Stimulated activated CD4-positive, alpha-beta T cell treated with anti-CD3 and anti-CD28 coated beads, Interleukin-4, amount 100 ng/mL, for 48 hours (primary cell): ENCODE data around the gene SLC43A2.

Experiments used
- DNase-seq, 2 donors: peaks; one replicate each; pipeline ENCODE4 v3.0.0-alpha.2; 2020; ENCODE audit warnings: low read depth in 2 of 2

SLC43A2 gene

GRCh38 chr17:1562176-1562643, 66.4 kb downstream of the SLC43A2 start:
- peak in 1 of 2 donors; percentile 32 for DNase-seq

DNA sequence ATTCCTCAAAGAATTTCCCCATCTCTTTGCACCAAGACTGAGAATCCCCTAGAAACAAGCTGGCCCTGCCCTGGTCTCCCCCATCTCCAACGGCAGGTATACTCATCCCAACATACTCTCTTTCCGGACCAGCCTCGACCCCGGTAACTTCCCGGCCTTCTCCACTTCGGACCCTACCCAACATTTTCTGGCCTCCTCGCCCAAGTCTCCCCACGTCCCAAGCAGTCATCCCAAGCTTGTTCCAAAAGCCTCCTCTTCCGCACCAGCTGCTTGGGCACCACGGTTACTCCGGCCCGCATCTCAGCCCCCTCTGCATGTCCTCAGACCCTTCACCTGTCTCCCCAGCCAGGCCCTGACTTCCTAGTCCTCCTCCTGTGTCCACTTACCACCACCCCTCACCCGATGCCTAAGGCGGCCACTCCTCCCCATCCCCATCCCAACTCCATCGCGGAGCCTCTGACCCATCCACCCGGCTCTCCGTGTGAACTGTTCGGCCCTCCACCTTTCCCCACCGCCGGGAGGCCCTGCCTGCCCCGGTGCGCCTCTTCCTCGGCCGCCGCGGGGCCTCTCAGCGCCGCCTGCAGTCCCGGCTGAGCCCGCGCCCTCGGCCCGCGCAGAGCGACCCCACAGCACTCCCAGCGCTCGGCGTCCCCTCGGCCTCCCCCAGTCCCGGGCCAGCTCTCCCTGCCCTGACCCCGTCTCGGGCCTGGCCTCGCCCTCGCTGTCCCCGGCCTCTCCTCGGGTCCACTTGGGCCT, 67.0 kb downstream of the SLC43A2 start:
- peak in 1 of 2 donors; percentile 32 for DNase-seq

DNA sequence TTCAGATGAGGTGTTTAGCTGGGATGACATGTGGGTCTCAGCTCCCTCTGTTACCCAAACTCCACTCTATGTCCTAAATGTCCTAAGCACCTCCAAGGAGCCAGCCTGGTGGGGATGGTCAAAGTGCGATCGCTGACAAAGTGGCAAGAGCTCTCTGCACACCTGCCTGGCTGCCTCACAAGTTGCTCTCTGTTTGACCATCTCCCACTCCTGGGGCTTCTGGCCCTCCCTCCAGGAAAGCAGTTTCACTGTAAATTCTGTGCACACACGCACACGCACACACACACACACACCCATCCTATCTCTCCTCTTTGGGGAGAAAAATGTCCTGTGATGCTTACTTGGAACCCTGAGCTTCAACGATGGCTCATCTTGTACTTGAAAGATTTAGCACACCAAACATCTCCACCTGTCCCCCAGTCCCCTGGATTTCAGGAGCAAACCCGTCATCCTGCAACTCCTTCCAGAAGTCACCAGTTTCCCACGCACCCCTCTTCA, 67.7 kb downstream of the SLC43A2 start:
- DNase-seq, result no peak

- DNase-seq, result no peak
Observed at GRCh38 chr17:1560101-1560857, 68.4 kb downstream of the SLC43A2 start.

- DNase-seq, result no peak
Observed at GRCh38 chr17:1559047-1560043, 69.3 kb downstream of the SLC43A2 start.

DNA sequence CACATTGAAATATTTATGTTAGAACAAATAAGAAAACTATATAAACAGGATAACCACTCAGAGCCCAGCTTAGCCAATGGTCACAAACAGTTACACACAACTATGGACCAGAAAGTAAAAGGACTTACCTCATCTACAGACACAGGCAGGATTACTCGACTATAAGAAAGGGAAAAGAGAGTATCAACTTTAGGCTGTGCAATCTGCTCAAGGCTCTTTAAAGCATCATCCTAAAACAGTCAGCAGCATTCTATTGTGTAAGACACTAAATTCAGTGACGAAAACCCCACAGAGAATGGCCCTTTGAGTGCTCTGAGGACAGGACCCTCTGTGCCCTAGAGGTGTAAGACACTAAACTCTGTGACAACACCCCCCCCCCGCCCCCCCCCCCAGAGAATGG, 70.2 kb downstream of the SLC43A2 start:
- no peak for DNase-seq

DNA sequence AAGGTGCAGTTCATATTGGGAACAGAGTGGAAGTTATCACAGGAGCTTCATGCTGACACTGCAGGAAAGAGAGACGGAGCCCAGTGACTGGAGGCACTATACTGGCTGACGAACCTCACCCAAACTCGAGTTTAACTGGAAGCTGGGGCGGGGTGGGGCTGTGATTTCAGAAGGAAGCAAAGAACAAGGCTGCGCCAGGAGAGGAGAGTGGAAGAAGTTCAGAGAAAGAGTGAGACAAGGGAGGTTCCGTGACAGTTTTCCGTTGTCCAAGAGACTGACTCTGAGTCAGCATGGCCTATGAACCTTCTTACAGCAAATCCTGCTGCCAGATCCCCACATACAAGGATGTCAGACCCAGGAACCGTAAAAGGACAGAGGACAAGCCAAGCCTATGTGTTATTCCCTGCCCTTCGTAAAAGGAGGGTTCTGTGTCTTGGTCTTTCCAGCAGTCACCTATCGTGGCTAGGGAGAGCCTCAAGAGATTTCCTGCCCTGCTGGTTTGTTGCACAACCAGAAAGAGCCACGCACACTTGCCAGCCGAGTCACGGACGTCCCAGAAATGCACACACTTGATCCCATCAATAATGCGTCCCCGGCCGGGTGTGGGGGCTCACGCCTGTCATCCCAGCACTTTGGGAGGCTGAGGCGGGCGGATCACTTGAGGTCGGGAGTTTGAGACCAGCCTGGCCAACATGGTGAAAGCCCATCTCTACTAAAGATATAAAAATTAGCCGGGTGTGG, 71.1 kb downstream of the SLC43A2 start:
- DNase-seq, result no peak

DNA sequence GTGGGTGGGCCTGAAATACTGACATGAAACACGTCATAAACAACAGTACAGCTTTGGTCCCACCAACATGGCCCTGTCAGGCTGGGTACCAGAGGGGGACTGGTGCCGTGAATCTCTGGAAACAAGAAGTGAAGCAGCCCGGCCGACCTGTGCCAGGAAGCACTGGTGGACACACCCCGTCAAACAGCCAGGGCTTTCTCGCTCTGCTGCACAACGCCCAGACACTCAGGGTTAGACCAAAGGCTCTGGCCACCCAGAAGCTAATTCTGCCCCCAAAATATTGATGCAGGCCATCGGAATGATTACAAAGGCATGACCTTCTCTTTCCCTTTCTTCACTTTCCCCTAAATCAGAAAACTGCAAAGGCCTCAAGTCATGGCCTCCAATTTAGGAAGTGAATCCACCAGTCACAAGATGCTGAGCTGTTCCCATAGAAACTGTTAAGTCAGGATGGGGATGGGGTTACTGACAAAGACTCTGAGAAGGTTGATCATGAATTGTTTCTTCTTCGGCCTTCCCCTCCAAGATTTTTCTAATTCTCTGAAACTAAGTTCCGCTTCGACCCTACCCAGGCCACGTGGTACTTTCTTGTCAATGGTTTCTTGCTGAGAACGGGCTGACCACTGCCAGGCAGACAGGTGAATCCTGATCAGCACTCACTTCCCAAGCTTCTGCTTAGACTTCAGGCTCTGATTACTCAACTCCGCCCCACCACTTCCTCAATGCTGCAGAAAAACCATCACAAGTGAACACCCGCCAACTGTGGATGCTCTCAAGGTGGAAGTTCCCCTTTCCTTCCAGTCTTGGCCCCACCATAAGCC, 72.8 kb downstream of the SLC43A2 start:
- DNase-seq, result no peak

DNA sequence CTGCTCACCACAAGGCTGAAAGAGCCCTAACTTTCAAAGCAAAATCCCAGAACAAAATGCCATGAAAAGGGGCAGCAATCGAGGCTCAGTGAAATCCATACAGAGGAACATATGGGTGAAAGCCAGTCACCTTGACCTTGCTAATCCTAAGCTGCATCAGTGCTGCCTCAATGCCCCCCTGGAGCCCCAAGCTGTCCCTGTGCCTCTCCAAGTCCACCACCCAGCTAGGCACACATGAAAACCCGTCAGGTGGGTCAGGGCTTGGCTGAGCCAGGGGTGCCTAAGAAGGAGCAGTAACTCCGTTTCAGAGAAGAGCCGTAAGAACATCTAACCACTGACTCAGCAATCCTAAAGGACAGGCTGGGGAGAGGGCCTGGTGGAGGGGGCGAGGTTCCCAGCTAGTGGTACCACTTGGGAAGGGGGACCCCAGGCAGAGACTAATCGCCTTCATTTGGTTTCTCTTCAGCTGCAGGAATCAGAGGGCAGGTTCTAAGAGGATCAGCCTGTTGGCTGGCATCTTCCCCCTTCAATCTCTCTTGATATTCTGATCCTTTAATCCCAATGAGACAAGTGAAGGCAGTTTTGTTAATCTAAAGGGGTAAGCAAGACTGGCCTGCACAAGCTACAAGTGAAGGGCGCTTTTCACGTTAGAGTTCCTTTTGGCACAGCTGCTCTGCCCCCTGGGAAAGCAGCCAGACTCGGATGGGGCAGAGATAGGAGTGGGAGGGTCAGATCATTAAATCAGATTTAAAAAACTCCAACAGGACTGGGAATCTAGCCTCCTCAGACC, 73.7 kb downstream of the SLC43A2 start:
- DNase-seq, result no peak

DNA sequence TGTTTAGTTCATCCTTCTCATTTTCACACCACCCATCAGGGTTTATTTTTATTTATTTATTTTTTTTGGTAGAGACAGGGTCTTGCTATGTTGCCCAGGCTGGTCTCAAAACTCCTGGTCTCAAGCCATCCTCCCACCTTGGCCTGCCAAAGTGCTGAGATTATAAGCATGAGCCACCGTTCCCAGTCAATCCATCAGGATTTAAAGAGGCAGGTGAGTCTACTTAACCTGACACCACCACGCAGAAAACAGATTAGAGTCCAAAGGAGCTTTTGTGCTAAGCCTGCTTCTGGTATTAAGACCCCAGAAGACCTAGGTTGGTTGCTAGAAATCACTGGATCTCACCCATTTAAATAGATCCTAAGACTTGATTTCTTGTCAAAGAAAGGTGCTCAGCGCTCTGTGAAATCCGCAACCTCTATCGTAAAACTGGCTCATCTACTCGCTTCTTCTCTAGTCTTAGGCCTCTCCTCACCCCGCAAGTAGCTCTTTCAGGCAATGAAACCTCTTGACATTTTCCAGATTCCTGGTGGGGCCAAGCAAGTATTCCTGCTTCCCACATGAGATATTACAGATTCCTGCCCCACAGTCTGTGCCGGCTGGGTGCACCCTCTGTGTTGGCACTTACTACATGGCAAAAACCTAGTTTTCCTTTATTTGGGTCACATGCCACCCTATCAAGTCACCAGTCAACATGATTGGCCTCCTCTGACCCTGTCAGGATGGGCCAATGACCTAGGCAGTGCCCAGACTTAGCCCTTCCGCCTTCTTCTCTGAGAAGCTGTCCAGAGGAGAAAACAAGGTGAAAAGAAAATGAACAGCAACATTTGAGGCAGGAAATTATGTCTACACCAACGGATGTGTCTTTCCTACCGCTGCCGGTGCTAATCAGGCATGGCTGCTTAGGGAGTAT, 75.0 kb downstream of the SLC43A2 start:
- DNase-seq, result no peak

DNA sequence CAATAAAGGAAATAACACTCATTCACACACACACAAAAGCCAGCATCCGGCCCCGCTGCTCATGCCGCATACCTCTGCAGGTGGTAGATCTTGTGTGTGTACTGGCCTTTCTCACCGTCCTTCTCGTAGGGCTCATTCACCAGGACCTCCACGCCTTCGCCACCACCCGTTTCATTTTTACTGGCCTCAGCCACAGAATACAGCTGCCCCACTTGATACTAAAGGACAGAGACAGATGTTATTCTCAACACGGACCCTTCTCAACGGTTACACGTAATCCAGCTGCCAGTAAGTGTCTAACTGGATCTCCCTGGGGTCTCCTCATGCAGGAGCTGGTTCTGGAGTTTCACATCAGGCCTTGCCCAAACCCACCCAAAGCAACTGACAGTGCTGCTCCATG, 75.7 kb downstream of the SLC43A2 start:
- DNase-seq, result no peak

- no peak for DNase-seq
Observed at GRCh38 chr17:1551741-1552140, 76.9 kb downstream of the SLC43A2 start.

DNA sequence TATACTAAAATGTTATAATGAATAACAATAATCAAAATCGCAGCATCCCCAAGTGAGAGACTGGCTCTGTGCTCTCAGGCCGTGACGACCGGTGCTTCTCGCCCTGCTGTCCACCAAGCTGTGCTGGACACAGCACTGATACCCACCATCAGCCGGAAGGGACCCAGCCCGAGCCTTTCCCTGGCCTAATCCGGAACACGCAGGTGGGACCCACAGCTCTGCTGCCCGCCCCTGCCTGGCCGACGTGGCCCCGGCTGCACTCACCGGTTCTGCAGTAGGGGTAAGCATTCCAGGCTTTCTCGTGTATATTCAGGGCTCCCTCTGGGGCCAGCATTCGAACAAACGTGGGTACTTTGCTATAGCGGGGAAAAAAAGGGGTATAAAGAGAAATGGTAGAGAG, 80.6 kb downstream of the SLC43A2 start:
- no peak for DNase-seq

DNA sequence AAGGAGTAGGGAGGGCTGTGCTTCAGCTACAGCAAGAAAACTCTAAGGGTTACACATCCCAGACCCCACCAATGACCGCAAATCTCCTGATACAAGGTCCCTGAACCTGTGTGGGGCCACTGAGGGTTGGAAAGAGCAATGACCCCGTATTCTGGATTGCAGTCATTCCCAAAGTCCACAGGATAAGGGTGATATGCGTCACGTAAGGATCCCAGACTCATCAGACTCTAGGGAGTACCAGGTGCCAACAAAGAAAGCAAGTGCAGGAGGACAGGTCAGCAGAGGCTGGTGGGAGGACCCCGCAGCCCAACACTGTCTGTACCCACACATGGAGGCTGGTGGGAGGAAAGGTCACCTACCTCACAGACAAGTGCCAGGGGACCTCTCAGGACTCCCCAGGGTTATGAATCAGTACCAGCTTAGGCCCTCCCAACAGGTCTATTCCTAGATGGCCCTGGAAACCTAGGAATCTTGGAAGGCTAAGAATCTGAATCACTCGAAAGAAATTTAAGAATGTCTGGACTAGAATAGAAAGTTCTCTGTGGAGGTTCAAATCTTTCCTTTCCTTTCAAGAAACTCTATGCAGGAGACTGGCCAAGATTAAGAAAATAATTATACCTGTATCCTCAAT, 82.2 kb downstream of the SLC43A2 start:
- DNase-seq, result no peak

DNA sequence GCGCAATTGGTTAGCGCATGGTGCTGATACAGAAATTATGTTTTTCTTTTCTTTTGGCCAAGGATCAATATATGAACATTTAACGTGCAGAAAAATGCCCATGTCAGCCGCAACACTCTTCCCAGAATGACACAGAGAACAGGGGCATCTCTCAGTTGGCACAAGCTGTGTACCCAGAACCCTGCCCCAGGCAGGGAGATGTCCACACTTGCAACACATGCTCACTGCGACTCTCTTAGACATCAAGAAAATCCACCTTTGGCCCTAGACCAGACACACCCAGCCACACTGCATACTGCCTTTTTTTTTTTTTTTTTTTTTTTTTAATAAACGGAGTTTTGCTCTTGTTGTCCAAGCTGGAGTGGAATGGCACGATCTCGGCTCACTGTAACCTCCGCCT, 83.0 kb downstream of the SLC43A2 start:
- no peak for DNase-seq

GRCh38 chr17:1542316-1542715, 86.3 kb downstream of the SLC43A2 start:
- no peak for DNase-seq

GRCh38 chr17:1541367-1541904, 87.2 kb downstream of the SLC43A2 start:
- no peak for DNase-seq
